CD1c-positive myeloid dendritic cell (primary cell): Measurements from ENCODE around the gene GTF2H2C.
"Not testable (repeated sequence)": the region's sequence is repeated elsewhere in the genome, so short reads cannot be mapped to it uniquely, and the experiment has no call there.

Experiments used
- DNase-seq: peaks from one replicate; pipeline ENCODE4 v3.0.0-alpha.2; 2016; ENCODE audit errors: extremely low spot score

GTF2H2C gene

GRCh38 chr5:69566172-69566571 lies 6.2 kb downstream of the GTF2H2C start:
- peak; percentile 0 for DNase-seq

- not testable (repeated sequence) for DNase-seq
These were observed 8.1 kb downstream of the GTF2H2C start for GRCh38 chr5:69568072-69568471.

GRCh38 chr5:69583356-69583755 lies 23.4 kb downstream of the GTF2H2C start:
- not testable (repeated sequence) for DNase-seq

- not testable (repeated sequence) for DNase-seq
These were observed 36.3 kb downstream of the GTF2H2C start for GRCh38 chr5:69596114-69596840.

- not testable (repeated sequence) for DNase-seq
These were observed 42.0 kb downstream of the GTF2H2C start for GRCh38 chr5:69601947-69602346.

GRCh38 chr5:69606839-69607238 lies 46.8 kb downstream of the GTF2H2C start:
- DNase-seq, result not testable (repeated sequence)

- not testable (repeated sequence) for DNase-seq
These were observed 47.8 kb downstream of the GTF2H2C start for GRCh38 chr5:69607750-69608149.

GRCh38 chr5:69608861-69609496 lies 49.0 kb downstream of the GTF2H2C start:
- DNase-seq, result not testable (repeated sequence)

GRCh38 chr5:69614843-69615242 lies 54.9 kb downstream of the GTF2H2C start:
- DNase-seq, result not testable (repeated sequence)

GRCh38 chr5:69631879-69632278 lies 71.9 kb downstream of the GTF2H2C start:
- DNase-seq, result not testable (repeated sequence)
